ENCODE data around the gene PLAC8.
"Not testable (repeated sequence)": the region's sequence is repeated elsewhere in the genome, so short reads cannot be mapped to it uniquely, and the experiment has no call there.

PLAC8 gene
- total RNA-seq, result 41.5 to 91.5 reads per million in 2 donors

- DNase-seq, result peak; percentile 15
These were observed at the start of gene PLAC8 for GRCh38 chr4:83114576-83114975. TSS of gene PLAC8 (minus strand) at chr4:83114729. CDS start at chr4:83107921, 6,808 bp downstream.

GRCh38 chr4:83153417-83153816, 38.9 kb upstream of the PLAC8 start:
- no peak for DNase-seq

- no peak for DNase-seq
These were observed 38.2 kb upstream of the PLAC8 start for GRCh38 chr4:83152746-83153145.

- DNase-seq, result no peak
These were observed 37.1 kb upstream of the PLAC8 start for GRCh38 chr4:83151651-83152050.

- no peak for DNase-seq
These were observed 36.3 kb upstream of the PLAC8 start for GRCh38 chr4:83150653-83151330.

- DNase-seq, result no peak
These were observed 35.5 kb upstream of the PLAC8 start for GRCh38 chr4:83149865-83150652.

- no peak for DNase-seq
These were observed 32.3 kb upstream of the PLAC8 start for GRCh38 chr4:83146841-83147240.

- not testable (repeated sequence) for DNase-seq
These were observed 31.2 kb upstream of the PLAC8 start for GRCh38 chr4:83145776-83146175.

GRCh38 chr4:83139514-83140156, 25.1 kb upstream of the PLAC8 start:
- no peak for DNase-seq

GRCh38 chr4:83138946-83139345, 24.4 kb upstream of the PLAC8 start:
- DNase-seq, result no peak

GRCh38 chr4:83132065-83132464, 17.5 kb upstream of the PLAC8 start:
- no peak for DNase-seq

GRCh38 chr4:83129264-83129663, 14.7 kb upstream of the PLAC8 start:
- no peak for DNase-seq

- DNase-seq, result no peak
These were observed 13.9 kb upstream of the PLAC8 start for GRCh38 chr4:83128240-83128929.

GRCh38 chr4:83125738-83126141, 11.2 kb upstream of the PLAC8 start:
- DNase-seq, result peak; percentile 40

GRCh38 chr4:83124111-83124780, 9.7 kb upstream of the PLAC8 start:
- DNase-seq, result no peak

- DNase-seq, result no peak
These were observed 6.7 kb upstream of the PLAC8 start for GRCh38 chr4:83121246-83121645.

GRCh38 chr4:83118869-83119268, 4.3 kb upstream of the PLAC8 start:
- DNase-seq, result no peak

- no peak for DNase-seq
These were observed 1.2 kb upstream of the PLAC8 start for GRCh38 chr4:83115656-83116285.

GRCh38 chr4:83115000-83115399, 471 bp upstream of the PLAC8 start:
- no peak for DNase-seq

- no peak for DNase-seq
These were observed 1.1 kb downstream of the PLAC8 start for GRCh38 chr4:83113429-83113786.

- no peak for DNase-seq
These were observed 1.7 kb downstream of the PLAC8 start for GRCh38 chr4:83112678-83113428.
